ENCODE results near the gene ITM2A. TPM values are rescaled to one million over a fixed set of nuclear protein-coding genes. Genes with fewer than 3 reads are reported as not detected.

The ITM2A gene
- 100 to 1,000 TPM; 106 to 168 TPM for total RNA-seq
- long read RNA-seq, transcript ITM2A-201 (6 exons, 1,641 nt): major isoform, 75 of 87 reads
- long read RNA-seq, partial matches to known transcripts: 3 of 87 reads
- long read RNA-seq, other reads (novel, unspliced or antisense): 5 of 87 reads

GRCh38 chrX:79366873-79367749 is at the start of gene ITM2A:
Gene ITM2A, minus strand, starts transcription at chrX:79367334. Its CDS starts 119 bp downstream, at chrX:79367215.
- intact Hi-C loops (cut with DNase I): no loop called here
- ATAC-seq (peak; percentile 83 to 95), DNase-seq (peak; percentile 58)

- ATAC-seq (no peak), DNase-seq (no peak)
- intact Hi-C loops (cut with DNase I): loop anchor here in 1 of 2 donors (10.0 kb wide), 1 partner anchor 860 kb away; no protein-coding TSS in a partner anchor
Observed at GRCh38 chrX:79415056-79415455, 47.9 kb upstream of the ITM2A start.

GRCh38 chrX:79413963-79414362 is 46.8 kb upstream of the ITM2A start:
- ATAC-seq: no peak
- intact Hi-C loops (cut with DNase I): loop anchor here in 1 of 2 donors (10.0 kb wide), 1 partner anchor 859 kb away; no protein-coding TSS in a partner anchor
- no peak for DNase-seq

GRCh38 chrX:79412972-79413371 is 45.8 kb upstream of the ITM2A start:
- DNase-seq: no peak
- intact Hi-C loops (cut with DNase I): loop anchor here in 1 of 2 donors (10.0 kb wide), 1 partner anchor 858 kb away; no protein-coding TSS in a partner anchor
- no peak for ATAC-seq

GRCh38 chrX:79412166-79412565 is 45.0 kb upstream of the ITM2A start:
- intact Hi-C loops (cut with DNase I): loop anchor here in 1 of 2 donors (10.0 kb wide), 1 partner anchor 857 kb away; no protein-coding TSS in a partner anchor
- DNase-seq: no peak
- ATAC-seq: no peak

- DNase-seq: no peak
- ATAC-seq: no peak
- intact Hi-C loops (cut with DNase I): loop anchor here in 1 of 2 donors (10.0 kb wide), 1 partner anchor 855 kb away; no protein-coding TSS in a partner anchor
Observed at GRCh38 chrX:79409657-79410056, 42.5 kb upstream of the ITM2A start.

GRCh38 chrX:79408623-79409322 is 41.6 kb upstream of the ITM2A start:
- DNase-seq (no peak), ATAC-seq (no peak)
- intact Hi-C loops (cut with DNase I): no loop called here

GRCh38 chrX:79400623-79401022 is 33.5 kb upstream of the ITM2A start:
- DNase-seq: no peak
- no peak for ATAC-seq

GRCh38 chrX:79375340-79375739 is 8.2 kb upstream of the ITM2A start:
- DNase-seq: no peak
- no peak for ATAC-seq
- intact Hi-C loops (cut with DNase I): no loop called here

More at GRCh38 chrX:79400623-79401022, 33.5 kb upstream of the ITM2A start:
- intact Hi-C loops (cut with DNase I): no loop called here

GRCh38 chrX:79371640-79372039 is 4.5 kb upstream of the ITM2A start:
- ATAC-seq (no peak), DNase-seq (no peak)
- intact Hi-C loops (cut with DNase I): no loop called here

GRCh38 chrX:79371101-79371500 is 4.0 kb upstream of the ITM2A start:
- no peak for DNase-seq
- no peak for ATAC-seq
- intact Hi-C loops (cut with DNase I): no loop called here

- DNase-seq: no peak
- intact Hi-C loops (cut with DNase I): no loop called here
- no peak for ATAC-seq
Observed at GRCh38 chrX:79369871-79370270, 2.7 kb upstream of the ITM2A start.

GRCh38 chrX:79368441-79368840 is 1.3 kb upstream of the ITM2A start:
- ATAC-seq: no peak
- no peak for DNase-seq
- intact Hi-C loops (cut with DNase I): no loop called here

- ATAC-seq (no peak), DNase-seq (no peak)
- intact Hi-C loops (cut with DNase I): no loop called here
Observed at GRCh38 chrX:79367907-79368306, 773 bp upstream of the ITM2A start.

GRCh38 chrX:79366556-79366872 is 620 bp downstream of the ITM2A start:
- ATAC-seq (no peak), DNase-seq (no peak)
- intact Hi-C loops (cut with DNase I): no loop called here

GRCh38 chrX:79365591-79365990 is 1.5 kb downstream of the ITM2A start:
- ATAC-seq: no peak
- DNase-seq: no peak
- intact Hi-C loops (cut with DNase I): no loop called here

GRCh38 chrX:79364306-79364705 is 2.8 kb downstream of the ITM2A start:
- ATAC-seq: no peak
- intact Hi-C loops (cut with DNase I): no loop called here
- no peak for DNase-seq

- ATAC-seq: no peak
- DNase-seq: no peak
Observed at GRCh38 chrX:79361192-79361870, 5.8 kb downstream of the ITM2A start.

More at GRCh38 chrX:79361192-79361870, 5.8 kb downstream of the ITM2A start:
- intact Hi-C loops (cut with DNase I): no loop called here
